Endothelial cell of umbilical vein (primary cell): Measurements from ENCODE around the gene RELL2. TPM values are rescaled to one million over a fixed set of nuclear protein-coding genes. Genes with fewer than 3 reads are reported as not detected.

Experiments used
- BruUV-seq: library from RNA; stranded (reverse); fragments of 400-500 nt; replicated peaks from 2 replicates; lab custom pipeline; 2021; lab: Mats Ljungman, UMichigan
- CTCF ChIA-PET: fragments of 300-600, 350-600 bp; sonication (Branson Sonifier 250); formaldehyde crosslinking; loops from one replicate; lab custom pipeline; 2021; ENCODE audit warnings: antibody characterized with exemption, inconsistent platforms; lab: Charles Lee
- POLR2A ChIA-PET: fragments of 300-600, 350-600 bp; sonication (Branson Sonifier 250); formaldehyde crosslinking; loops from one replicate; lab custom pipeline; 2021; ENCODE audit warnings: antibody characterized with exemption, inconsistent platforms; lab: Charles Lee
- DNase-seq: peaks from one replicate; pipeline ENCODE4 v3.0.0-alpha.2; 2011; ENCODE audit warnings: low read depth, low spot score
- FAIRE-seq: peaks from 2 replicates; lab custom pipeline; 2011; peaks lifted over from hg19 to GRCh38; lab: Jason Lieb, UNC
- H2AFZ ChIP-seq: 2 replicates; pipeline ENCODE4 v1.6.0; 2012; ENCODE audit warnings: low read depth, low read length, control low read depth, inconsistent platforms
- H3K27ac ChIP-seq: 2 replicates; pipeline ENCODE4 v1.5.1; 2011; ENCODE audit warnings: low read depth, mild to moderate bottlenecking, control low read depth, low read length, moderate library complexity; ENCODE audit not compliant: insufficient read depth
- H3K27me3 ChIP-seq, 2 experiments: 2 replicates each; pipeline versions ENCODE4 v1.6.0 to v1.6.1; 2011; ENCODE audit warnings: low read length in 2 of 2, mixed read lengths in 1 of 2; ENCODE audit not compliant: control insufficient read depth in 2 of 2, insufficient read depth in 2 of 2
- H3K36me3 ChIP-seq, 2 experiments: 2 replicates in 1 of 2; 3 replicates in 1 of 2; pipeline ENCODE4 v1.5.1; 2011; ENCODE audit warnings: low read length in 2 of 2, mild to moderate bottlenecking in 1 of 2, moderate library complexity in 1 of 2; ENCODE audit not compliant: control insufficient read depth in 2 of 2, insufficient read depth in 2 of 2; ENCODE audit errors: extremely low read depth in 1 of 2
- H3K4me1 ChIP-seq: 3 replicates; pipeline ENCODE4 v1.5.1; 2011; ENCODE audit warnings: mild to moderate bottlenecking, low read length; ENCODE audit not compliant: control insufficient read depth, insufficient read depth; ENCODE audit errors: extremely low read depth
- H3K4me2 ChIP-seq: 2 replicates; pipeline ENCODE4 v1.6.1; 2011; ENCODE audit warnings: low read length, control low read depth, mixed read lengths; ENCODE audit not compliant: insufficient read depth
- H3K4me3 ChIP-seq, 3 experiments: fragments of 200-600 bp in 1 of 3; sonication (generic), shearing (Covaris generic) in 1 of 3; replicated peaks in 1 of 3; 2 replicates each; pipeline ENCODE4 v1.5.1; 2011 to 2016; ENCODE audit warnings: control low read depth in 3 of 3, low read length in 3 of 3, mild to moderate bottlenecking in 2 of 3, inconsistent platforms in 1 of 3, low read depth in 1 of 3, moderate library complexity in 1 of 3; ENCODE audit not compliant: insufficient read depth in 1 of 3
- H3K79me2 ChIP-seq: 2 replicates; pipeline ENCODE4 v1.6.0; 2012; ENCODE audit warnings: low read length, inconsistent platforms; ENCODE audit not compliant: control insufficient read depth, insufficient read depth
- H3K9ac ChIP-seq: replicated peaks from 2 replicates; pipeline ENCODE3; 2011; ENCODE audit warnings: low read length, control low read depth; ENCODE audit not compliant: insufficient read depth; ENCODE audit errors: extremely low read depth
- H3K9me1 ChIP-seq: replicated peaks from 3 replicates; pipeline ENCODE4 v1.6.0; 2011; ENCODE audit warnings: mild to moderate bottlenecking, low read length; ENCODE audit not compliant: control insufficient read depth, insufficient read depth; ENCODE audit errors: extremely low read depth
- H3K9me3 ChIP-seq: replicated peaks from 2 replicates; pipeline ENCODE4 v1.5.1; 2012; ENCODE audit warnings: low read length, inconsistent platforms; ENCODE audit not compliant: control insufficient read depth, insufficient read depth
- H4K20me1 ChIP-seq: replicated peaks from 2 replicates; pipeline ENCODE3; 2011; ENCODE audit warnings: mild to moderate bottlenecking, low read length; ENCODE audit not compliant: control insufficient read depth, insufficient read depth; ENCODE audit errors: extremely low read depth
- CTCF ChIP-seq, 2 donors: IDR thresholded peaks; 1 replicate in 1 of 2; 2 replicates in 1 of 2; pipeline ENCODE4 v1.5.1; 2011; ENCODE audit warnings: low read length in 2 of 2, mild to moderate bottlenecking in 2 of 2, moderate library complexity in 2 of 2, control low read depth in 1 of 2, inconsistent platforms in 1 of 2, low read depth in 1 of 2; ENCODE audit not compliant: insufficient read depth in 1 of 2; ENCODE audit errors: extremely low read depth in 1 of 2
- EZH2 ChIP-seq: IDR thresholded peaks from 2 replicates; pipeline ENCODE4 v1.6.1; 2012; ENCODE audit warnings: borderline replicate concordance, low read depth, mild to moderate bottlenecking, moderate library complexity, low read length, inconsistent platforms; ENCODE audit not compliant: severe bottlenecking
- FOS ChIP-seq: IDR thresholded peaks from 2 replicates; pipeline ENCODE4 v1.6.1; 2011; ENCODE audit warnings: mild to moderate bottlenecking, low read length, moderate library complexity, borderline replicate concordance; ENCODE audit not compliant: insufficient read depth
- GATA2 ChIP-seq: IDR thresholded peaks from 2 replicates; pipeline ENCODE4 v1.7.0; 2011; ENCODE audit warnings: low read depth, mild to moderate bottlenecking, moderate library complexity, mixed read lengths, low read length; ENCODE audit not compliant: insufficient read length, insufficient read depth
- JUN ChIP-seq: IDR thresholded peaks from 2 replicates; pipeline ENCODE4 v1.6.1; 2011; ENCODE audit warnings: borderline replicate concordance, low read depth; ENCODE audit not compliant: insufficient read length, insufficient read depth
- MAX ChIP-seq: IDR thresholded peaks from 2 replicates; pipeline ENCODE4 v1.6.1; 2011; ENCODE audit not compliant: insufficient read depth, insufficient read length
- MYC ChIP-seq: IDR thresholded peaks from one replicate; pipeline ENCODE4 v1.6.1; 2011; ENCODE audit warnings: mild to moderate bottlenecking, low read depth, low read length
- POLR2A ChIP-seq: IDR thresholded peaks from 2 replicates; pipeline ENCODE4 v1.6.1; 2012; ENCODE audit warnings: low read depth, mild to moderate bottlenecking, control low read depth, low read length
- POLR2AphosphoS5 ChIP-seq: IDR thresholded peaks from 2 replicates; pipeline ENCODE4 v1.6.1; 2012; ENCODE audit warnings: low read depth, mild to moderate bottlenecking, control low read depth, low read length, moderate library complexity; ENCODE audit not compliant: insufficient read depth
- dilution Hi-C: fragments of 300-500 bp; cut with MboI; formaldehyde crosslinking; loops from one replicate; pipeline ENCODE4 v1.15.0; 2019; ENCODE audit warnings: low sequenced_read_pairs; ENCODE audit not compliant: extremely low pct_ligation_motif_present
- intact Hi-C: fragments of 100-400 bp; cut with micrococcal nuclease; formaldehyde crosslinking; loops from one replicate; pipeline ENCODE4 v1.10.0; 2022
- polyA plus RNA-seq, 4 experiments: library from polyadenylated mRNA; depleted of rRNA in 3 of 4; stranded (reverse) in 3 of 4; unstranded in 1 of 4; fragments of >200 nt; gene quantifications; 2 replicates each; pipeline versions ENCODE4 v1.2.1 to v1.2.3, GENCODE V29; 2011 to 2012; ENCODE audit warnings: missing spikeins in 1 of 4
- total RNA-seq: library from RNA; stranded (reverse); gene quantifications from 2 replicates; pipeline ENCODE4 v1.2.3, GENCODE V29; 2021

The RELL2 gene
- total and polyA plus RNA-seq, 2 donors (not counting 3 experiments of a cell fraction or from before 2014, with no cell fraction given), result 3.4 to 3.6 TPM

- BruUV-seq, result no TSS peak
- DNase-seq (no peak), FAIRE-seq (no peak)
- TF ChIP-seq POLR2AphosphoS5 (no peak), CTCF (IDR thresholded peaks at IDR 0.05; ENCODE audit: extremely low read depth in 1 of 2, insufficient read depth in 1 of 2, low read depth in 1 of 2, low read length in 2 of 2) (no peak), MYC (no peak), POLR2A (no peak), FOS (no peak), MAX (no peak), EZH2 (no peak), JUN (no peak), GATA2 (no peak)
- H3K4me1 ChIP-seq, result peaks cover 4% of the 10 kb centered on the region
- no peaks in the 10 kb centered on the region for H3K9me3 ChIP-seq
- no peak overlapping the region for H2AFZ ChIP-seq
- no peak overlapping the region for H3K27ac ChIP-seq
- H3K4me2 ChIP-seq, result no peak overlapping the region
- CTCF ChIA-PET, result interaction anchor here (1.3 kb wide), 1 partner anchor 19 kb away, joined by 7 read pairs; no protein-coding TSS in a partner anchor
- H3K27me3 ChIP-seq, result no peaks in the 10 kb centered on the region
- intact Hi-C loops (no loop called here), dilution Hi-C loops (no loop called here)
- H3K79me2 ChIP-seq, result peaks cover 72% of the 10 kb centered on the region
- no peak overlapping the region for H3K4me3 ChIP-seq
- H3K9ac ChIP-seq, result no peak overlapping the region
- no peaks in the 10 kb centered on the region for H3K9me1 ChIP-seq
- H3K36me3 ChIP-seq, result no peaks in the 10 kb centered on the region
- no peaks in the 10 kb centered on the region for H4K20me1 ChIP-seq
- POLR2A ChIA-PET, result no interaction called here
Observed at GRCh38 chr5:141611289-141611688, 25.5 kb upstream of the RELL2 start.
